Embryonic facial prominence (tissue), 1 donor: ENCODE measurements around the gene PNMA8C.

Experiments
- DNase-seq: peaks from one replicate; pipeline ENCODE4 v3.0.0-alpha.2; 2016; ENCODE audit errors: extremely low spot score

Gene PNMA8C

GRCh38 chr19:46428239-46429135, at the start of gene PNMA8C:
Gene PNMA8C, minus strand, starts transcription at chr19:46428936. Its CDS starts 577 bp downstream, at chr19:46428359.
- no peak for DNase-seq

- no peak for DNase-seq
These were observed 47.2 kb upstream of the PNMA8C start for GRCh38 chr19:46475986-46476385.

GRCh38 chr19:46474211-46474610, 45.5 kb upstream of the PNMA8C start:
- DNase-seq: no peak

- DNase-seq: no peak
These were observed 43.9 kb upstream of the PNMA8C start for GRCh38 chr19:46472592-46472991.

- DNase-seq: no peak
These were observed 43.2 kb upstream of the PNMA8C start for GRCh38 chr19:46471811-46472543.

- DNase-seq: peak; percentile 66
These were observed 42.5 kb upstream of the PNMA8C start, which contains the start of gene PNMA8A for GRCh38 chr19:46471116-46471733. Gene PNMA8A, minus strand, starts transcription at chr19:46471563. Its CDS starts 528 bp downstream, at chr19:46471035.

GRCh38 chr19:46470376-46470775, 41.6 kb upstream of the PNMA8C start:
- DNase-seq: no peak

- DNase-seq: no peak
These were observed 40.9 kb upstream of the PNMA8C start for GRCh38 chr19:46469541-46470185.

GRCh38 chr19:46466536-46467196, 37.9 kb upstream of the PNMA8C start:
- DNase-seq: no peak

- DNase-seq: no peak
These were observed 34.8 kb upstream of the PNMA8C start for GRCh38 chr19:46463516-46463915.

GRCh38 chr19:46461537-46461936, 32.8 kb upstream of the PNMA8C start:
- no peak for DNase-seq

- no peak for DNase-seq
These were observed 32.2 kb upstream of the PNMA8C start for GRCh38 chr19:46460981-46461380.

GRCh38 chr19:46460055-46460454, 31.3 kb upstream of the PNMA8C start:
- no peak for DNase-seq

- DNase-seq: no peak
These were observed 28.2 kb upstream of the PNMA8C start for GRCh38 chr19:46456930-46457329.

- no peak for DNase-seq
These were observed 25.5 kb upstream of the PNMA8C start for GRCh38 chr19:46454244-46454643.

GRCh38 chr19:46453661-46454060, 24.9 kb upstream of the PNMA8C start:
- no peak for DNase-seq

- DNase-seq: no peak
These were observed 23.4 kb upstream of the PNMA8C start for GRCh38 chr19:46452186-46452585.

- DNase-seq: no peak
These were observed 22.6 kb upstream of the PNMA8C start for GRCh38 chr19:46451352-46451751.

GRCh38 chr19:46450737-46451136, 22.0 kb upstream of the PNMA8C start:
- no peak for DNase-seq

- no peak for DNase-seq
These were observed 20.5 kb upstream of the PNMA8C start for GRCh38 chr19:46449228-46449627.

- DNase-seq: no peak
These were observed 19.9 kb upstream of the PNMA8C start for GRCh38 chr19:46448601-46449000.
